Osteocyte (in vitro differentiated cells): ENCODE results near the gene DEPDC5. TPM values are rescaled to one million over a fixed set of nuclear protein-coding genes. Genes with fewer than 3 reads are reported as not detected.

ENCODE experiments used
- DNase-seq: peaks from one replicate; pipeline ENCODE4 v3.0.0; 2021; ENCODE audit warnings: mixed read lengths; ENCODE audit not compliant: unreplicated experiment; ENCODE audit errors: extremely low spot score
- H3K27ac Mint-ChIP-seq: one replicate; pipeline ENCODE4 v1.8.0; 2021; ENCODE audit warnings: mild to moderate bottlenecking, mixed read lengths; ENCODE audit not compliant: unreplicated experiment
- H3K27me3 Mint-ChIP-seq: one replicate; pipeline ENCODE4 v1.8.0; 2021; ENCODE audit warnings: mixed read lengths; ENCODE audit not compliant: unreplicated experiment
- H3K36me3 Mint-ChIP-seq: one replicate; pipeline ENCODE4 v1.8.0; 2021; ENCODE audit warnings: mixed read lengths; ENCODE audit not compliant: unreplicated experiment
- H3K4me1 Mint-ChIP-seq: one replicate; pipeline ENCODE4 v1.8.0; 2021; ENCODE audit warnings: mixed read lengths; ENCODE audit not compliant: unreplicated experiment
- H3K4me3 Mint-ChIP-seq: one replicate; pipeline ENCODE4 v1.8.0; 2021; ENCODE audit warnings: mild to moderate bottlenecking, moderate library complexity, mixed read lengths; ENCODE audit not compliant: unreplicated experiment
- H3K9me3 Mint-ChIP-seq: one replicate; pipeline ENCODE4 v1.8.0; 2021; ENCODE audit warnings: mixed read lengths; ENCODE audit not compliant: unreplicated experiment
- total RNA-seq: library from RNA; stranded (reverse); gene quantifications from 2 replicates; pipeline ENCODE4 v1.2.1, GENCODE V29; 2021
- TF ChIP-seq, protein P1 (sequence below): fragments of 200-600 bp; sonication (generic); IDR thresholded peaks from 2 replicates; pipeline ENCODE4 v1.5.0; 2021; ENCODE audit warnings: antibody characterized with exemption, mild to moderate bottlenecking, moderate library complexity

The DEPDC5 gene
- total RNA-seq, 1 donor from 2014 or later, result 30.7 TPM

DNA sequence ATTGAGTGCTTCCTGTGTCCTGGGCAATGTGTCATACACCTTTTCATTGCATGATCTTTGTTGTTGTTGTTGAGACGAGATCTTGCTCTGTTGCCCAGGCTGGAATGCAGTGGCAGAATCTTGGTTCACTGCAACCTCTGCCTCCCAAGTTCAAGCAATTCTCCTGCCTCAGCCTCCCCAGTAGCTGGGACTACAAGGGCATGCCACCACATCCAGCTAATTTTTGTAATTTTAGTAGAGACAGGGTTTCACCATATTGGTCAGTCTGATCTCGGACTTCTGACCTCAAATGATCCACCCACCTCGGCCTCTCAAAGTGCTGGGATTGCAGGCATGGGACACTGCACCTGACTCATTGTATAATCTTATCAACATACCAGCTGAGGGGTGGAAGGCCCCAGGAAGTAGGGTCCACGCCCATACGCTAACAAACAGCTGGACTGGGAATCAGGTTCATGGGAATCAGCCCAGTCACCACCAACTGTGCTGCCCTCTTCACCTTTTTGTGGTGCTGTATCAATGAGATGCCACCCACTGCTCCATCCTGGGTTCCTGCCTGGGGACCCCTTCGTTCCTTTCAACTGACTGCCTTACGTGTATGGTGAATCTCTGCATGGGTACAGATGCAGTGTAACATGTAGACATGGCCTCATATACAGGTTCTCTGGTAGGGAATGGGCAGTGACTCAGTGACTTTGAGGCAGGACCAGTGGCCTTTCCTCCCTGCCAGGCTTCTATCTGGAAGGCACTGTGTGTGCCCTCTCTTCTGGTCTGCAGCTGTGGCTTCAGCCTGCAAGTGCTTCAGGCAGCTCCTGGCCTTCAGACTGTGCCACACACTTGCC, 158.0 kb downstream of the DEPDC5 start:
- DNase-seq, result no peak
- H3K4me3 Mint-ChIP-seq, result no peak overlapping the region
- peaks cover 9% of the 10 kb centered on the region for H3K36me3 Mint-ChIP-seq
- no peaks in the 10 kb centered on the region for H3K4me1 Mint-ChIP-seq
- no peaks in the 10 kb centered on the region for H3K9me3 Mint-ChIP-seq
- H3K27ac Mint-ChIP-seq, result no peak overlapping the region
- no peaks in the 10 kb centered on the region for H3K27me3 Mint-ChIP-seq
- TF ChIP-seq, protein P1, sequence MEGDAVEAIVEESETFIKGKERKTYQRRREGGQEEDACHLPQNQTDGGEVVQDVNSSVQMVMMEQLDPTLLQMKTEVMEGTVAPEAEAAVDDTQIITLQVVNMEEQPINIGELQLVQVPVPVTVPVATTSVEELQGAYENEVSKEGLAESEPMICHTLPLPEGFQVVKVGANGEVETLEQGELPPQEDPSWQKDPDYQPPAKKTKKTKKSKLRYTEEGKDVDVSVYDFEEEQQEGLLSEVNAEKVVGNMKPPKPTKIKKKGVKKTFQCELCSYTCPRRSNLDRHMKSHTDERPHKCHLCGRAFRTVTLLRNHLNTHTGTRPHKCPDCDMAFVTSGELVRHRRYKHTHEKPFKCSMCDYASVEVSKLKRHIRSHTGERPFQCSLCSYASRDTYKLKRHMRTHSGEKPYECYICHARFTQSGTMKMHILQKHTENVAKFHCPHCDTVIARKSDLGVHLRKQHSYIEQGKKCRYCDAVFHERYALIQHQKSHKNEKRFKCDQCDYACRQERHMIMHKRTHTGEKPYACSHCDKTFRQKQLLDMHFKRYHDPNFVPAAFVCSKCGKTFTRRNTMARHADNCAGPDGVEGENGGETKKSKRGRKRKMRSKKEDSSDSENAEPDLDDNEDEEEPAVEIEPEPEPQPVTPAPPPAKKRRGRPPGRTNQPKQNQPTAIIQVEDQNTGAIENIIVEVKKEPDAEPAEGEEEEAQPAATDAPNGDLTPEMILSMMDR, result no peak

DNA sequence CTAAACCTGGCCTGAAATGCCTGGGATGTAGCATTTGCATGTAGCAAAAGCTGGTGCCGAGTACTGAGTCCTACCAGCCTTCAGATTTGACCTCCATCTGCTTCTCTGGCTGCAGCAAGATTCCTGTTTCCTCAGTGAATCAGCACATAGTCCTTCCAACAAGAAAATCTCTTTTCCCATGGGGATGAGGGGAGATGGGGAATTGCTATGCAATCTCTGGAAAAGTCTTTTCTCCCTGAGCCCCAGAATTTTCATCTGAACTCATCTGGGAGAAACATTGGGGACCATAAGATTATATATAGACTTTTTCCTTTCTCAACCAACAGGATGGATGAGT, 158.6 kb downstream of the DEPDC5 start:
- DNase-seq, result no peak

DNA sequence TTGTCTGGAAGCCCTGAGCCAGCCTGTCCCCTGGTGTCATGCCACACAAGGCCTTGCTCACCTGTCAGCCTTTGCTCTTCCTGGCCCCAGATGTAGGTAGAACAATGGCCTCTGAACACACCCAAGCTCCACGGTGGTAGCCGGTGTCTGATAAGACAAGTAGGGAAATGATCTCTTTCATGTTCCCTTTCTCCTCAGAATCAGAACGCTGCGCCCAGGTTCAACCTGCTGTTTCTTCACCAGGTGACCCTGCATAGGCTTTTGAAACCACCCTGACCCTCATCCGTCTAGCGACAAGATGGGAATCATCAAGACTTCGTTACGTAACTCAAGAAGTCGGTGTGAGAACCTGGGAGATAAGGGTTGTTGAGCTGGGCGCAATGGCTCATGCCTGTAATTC, 161.8 kb downstream of the DEPDC5 start:
- no peaks in the 10 kb centered on the region for H3K4me1 Mint-ChIP-seq
- no peaks in the 10 kb centered on the region for H3K36me3 Mint-ChIP-seq
- no peaks in the 10 kb centered on the region for H3K9me3 Mint-ChIP-seq
- no peaks in the 10 kb centered on the region for H3K27me3 Mint-ChIP-seq
- H3K27ac Mint-ChIP-seq, result no peak overlapping the region
- DNase-seq, result no peak
- TF ChIP-seq, protein P1, result no peak
- H3K4me3 Mint-ChIP-seq, result no peak overlapping the region

More for the DNA sequence above, 158.6 kb downstream of the DEPDC5 start:
- no peaks in the 10 kb centered on the region for H3K4me1 Mint-ChIP-seq
- TF ChIP-seq, protein P1, result no peak
- H3K36me3 Mint-ChIP-seq, result peaks cover 9% of the 10 kb centered on the region
- H3K27ac Mint-ChIP-seq, result no peak overlapping the region
- no peaks in the 10 kb centered on the region for H3K9me3 Mint-ChIP-seq
- H3K4me3 Mint-ChIP-seq, result no peak overlapping the region
- H3K27me3 Mint-ChIP-seq, result no peaks in the 10 kb centered on the region

DNA sequence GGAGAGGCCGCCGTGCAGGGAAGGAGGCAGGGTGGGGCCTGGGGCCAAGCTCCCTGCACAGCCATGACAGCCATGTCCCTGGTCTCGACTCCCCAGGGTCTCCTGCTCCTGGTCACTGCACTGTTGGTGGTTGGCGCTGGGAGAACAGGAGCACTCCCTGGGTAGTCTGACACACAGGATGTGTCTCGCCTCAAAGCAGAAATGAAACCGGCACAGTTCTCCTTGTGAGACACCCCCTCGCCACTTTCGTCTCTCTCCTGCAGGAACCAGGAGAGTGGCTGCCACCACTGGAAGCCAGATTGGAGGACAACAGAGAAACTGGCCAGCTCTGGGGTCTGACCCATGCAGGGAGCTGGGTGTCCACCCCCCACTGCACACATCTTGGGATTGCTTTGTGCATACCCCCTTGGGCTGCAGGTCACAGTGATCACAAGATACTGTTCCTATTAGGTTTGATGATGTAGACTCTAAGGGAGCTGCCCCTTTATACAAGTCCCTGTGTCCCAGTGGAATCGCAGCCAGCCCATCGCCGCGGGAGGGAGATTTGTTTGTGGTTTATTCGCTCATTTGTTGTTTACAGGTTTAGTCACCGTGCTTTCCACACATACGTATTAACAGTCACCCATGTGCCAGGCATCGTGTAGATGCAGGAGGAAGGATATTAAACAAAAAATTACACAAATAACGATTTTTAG, 163.6 kb downstream of the DEPDC5 start:
- H3K4me3 Mint-ChIP-seq, result no peak overlapping the region
- no peaks in the 10 kb centered on the region for H3K4me1 Mint-ChIP-seq
- TF ChIP-seq, protein P1, result no peak
- H3K27ac Mint-ChIP-seq, result no peak overlapping the region
- H3K9me3 Mint-ChIP-seq, result no peaks in the 10 kb centered on the region
- H3K36me3 Mint-ChIP-seq, result no peaks in the 10 kb centered on the region
- DNase-seq, result no peak
- H3K27me3 Mint-ChIP-seq, result no peaks in the 10 kb centered on the region

DNA sequence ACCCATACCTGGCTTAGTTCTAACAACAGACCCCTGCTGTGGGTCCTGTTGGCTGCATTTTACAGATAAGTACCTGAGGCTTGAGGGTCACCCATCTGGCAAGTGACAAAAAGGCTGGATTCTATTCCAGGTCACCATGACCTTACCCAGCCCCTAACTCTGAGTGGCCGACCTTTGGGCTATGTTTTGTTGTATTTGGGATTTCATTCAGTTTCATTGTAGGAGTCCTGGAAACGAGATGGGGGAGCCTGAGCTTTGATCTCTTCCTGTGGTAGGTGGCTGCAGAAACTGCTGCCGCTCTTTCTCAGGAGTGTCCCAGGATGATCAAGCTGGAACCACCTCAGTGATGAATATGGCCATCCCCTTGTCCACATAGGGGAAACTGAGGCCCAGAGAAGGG, 165.9 kb downstream of the DEPDC5 start:
- no peak for DNase-seq
- TF ChIP-seq, protein P1, result no peak
- Mint-ChIP-seq H3K9me3 (no peaks in the 10 kb centered on the region), H3K4me3 (no peak overlapping the region), H3K27me3 (peaks cover 2% of the 10 kb centered on the region), H3K27ac (no peak overlapping the region), H3K4me1 (no peaks in the 10 kb centered on the region), H3K36me3 (no peaks in the 10 kb centered on the region)
